Measurements from ENCODE around the gene NEK4.
"Not testable (repeated sequence)": the region's sequence is repeated elsewhere in the genome, so short reads cannot be mapped to it uniquely, and the experiment has no call there.

The NEK4 gene

GRCh38 chr3:52777959-52778805, 7.4 kb upstream of the NEK4 start:
- DNase-seq, result no peak

- DNase-seq, result no peak
Observed at GRCh38 chr3:52777127-52777958, 6.6 kb upstream of the NEK4 start, which contains the start of gene ITIH1. Gene ITIH1 (plus strand): TSS chr3:52777599. CDS start chr3:52777616, 17 bp downstream.

- DNase-seq, result not testable (repeated sequence)
Observed at GRCh38 chr3:52776486-52776885, 5.7 kb upstream of the NEK4 start.

GRCh38 chr3:52775877-52776276, 5.1 kb upstream of the NEK4 start:
- DNase-seq, result no peak

GRCh38 chr3:52774901-52775864, 4.4 kb upstream of the NEK4 start:
- DNase-seq, result no peak

GRCh38 chr3:52774066-52774713, 3.5 kb upstream of the NEK4 start:
- DNase-seq, result no peak

- no peak for DNase-seq
Observed at GRCh38 chr3:52773361-52774065, 2.8 kb upstream of the NEK4 start.

GRCh38 chr3:52771702-52772101, 962 bp upstream of the NEK4 start:
- no peak for DNase-seq

GRCh38 chr3:52771334-52771681, 568 bp upstream of the NEK4 start:
- no peak for DNase-seq

- DNase-seq, result no peak
Observed at GRCh38 chr3:52769786-52770455, 819 bp downstream of the NEK4 start.

GRCh38 chr3:52763466-52763865, 7.3 kb downstream of the NEK4 start:
- no peak for DNase-seq

GRCh38 chr3:52756141-52756540, 14.6 kb downstream of the NEK4 start:
- DNase-seq, result no peak

- no peak for DNase-seq
Observed at GRCh38 chr3:52754373-52754772, 16.4 kb downstream of the NEK4 start.

GRCh38 chr3:52752045-52752660, 18.6 kb downstream of the NEK4 start:
- DNase-seq, result no peak

GRCh38 chr3:52743721-52744120, 27.0 kb downstream of the NEK4 start:
- no peak for DNase-seq

GRCh38 chr3:52743152-52743551, 27.6 kb downstream of the NEK4 start:
- DNase-seq, result no peak

- DNase-seq, result no peak
Observed at GRCh38 chr3:52742418-52743041, 28.2 kb downstream of the NEK4 start.

- DNase-seq, result no peak
Observed at GRCh38 chr3:52739730-52740129, 31.0 kb downstream of the NEK4 start.

GRCh38 chr3:52733256-52733891, 37.4 kb downstream of the NEK4 start:
- no peak for DNase-seq

- DNase-seq, result no peak
Observed at GRCh38 chr3:52731590-52731989, 39.1 kb downstream of the NEK4 start.

Measured in stimulated activated CD4-positive, alpha-beta T cell treated with anti-CD3 and anti-CD28 coated beads, Interleukin-15, amount 100 ng/mL, for 24 hours (primary cell).